Activated CD8-positive, alpha-beta memory T cell treated with anti-CD3 and anti-CD28 coated beads, Interleukin-2, amount 50 U/mL, for 48 hours (primary cell): ENCODE data around the gene AFMID.
"Not testable (repeated sequence)": the region's sequence is repeated elsewhere in the genome, so short reads cannot be mapped to it uniquely, and the experiment has no call there.

Experiments used
- DNase-seq: peaks from one replicate; pipeline ENCODE4 v3.0.0-alpha.2; 2020

The AFMID gene

DNA sequence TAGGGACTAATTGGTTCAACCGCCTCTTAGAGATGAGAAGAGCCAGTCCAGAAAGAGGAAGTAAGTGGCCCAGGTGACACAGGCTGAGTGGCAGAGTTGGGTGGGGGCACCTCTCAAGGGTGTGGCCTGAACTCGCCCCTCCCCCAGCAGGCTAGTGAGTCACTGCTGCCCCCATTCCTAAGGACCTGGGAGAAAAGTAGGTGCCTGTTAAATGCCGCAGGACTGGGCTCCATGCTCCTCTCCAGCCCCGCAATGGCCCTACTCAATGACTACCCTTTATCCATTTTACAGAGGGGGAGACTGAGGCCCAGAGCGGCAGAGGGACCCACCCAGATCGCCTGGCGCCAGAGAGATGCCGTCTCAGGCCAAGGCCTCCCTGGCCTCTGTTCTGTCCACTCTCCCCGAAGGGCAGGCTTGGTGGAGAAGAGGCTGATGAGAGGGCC lies 52.3 kb downstream of the AFMID start:
- no peak for DNase-seq

DNA sequence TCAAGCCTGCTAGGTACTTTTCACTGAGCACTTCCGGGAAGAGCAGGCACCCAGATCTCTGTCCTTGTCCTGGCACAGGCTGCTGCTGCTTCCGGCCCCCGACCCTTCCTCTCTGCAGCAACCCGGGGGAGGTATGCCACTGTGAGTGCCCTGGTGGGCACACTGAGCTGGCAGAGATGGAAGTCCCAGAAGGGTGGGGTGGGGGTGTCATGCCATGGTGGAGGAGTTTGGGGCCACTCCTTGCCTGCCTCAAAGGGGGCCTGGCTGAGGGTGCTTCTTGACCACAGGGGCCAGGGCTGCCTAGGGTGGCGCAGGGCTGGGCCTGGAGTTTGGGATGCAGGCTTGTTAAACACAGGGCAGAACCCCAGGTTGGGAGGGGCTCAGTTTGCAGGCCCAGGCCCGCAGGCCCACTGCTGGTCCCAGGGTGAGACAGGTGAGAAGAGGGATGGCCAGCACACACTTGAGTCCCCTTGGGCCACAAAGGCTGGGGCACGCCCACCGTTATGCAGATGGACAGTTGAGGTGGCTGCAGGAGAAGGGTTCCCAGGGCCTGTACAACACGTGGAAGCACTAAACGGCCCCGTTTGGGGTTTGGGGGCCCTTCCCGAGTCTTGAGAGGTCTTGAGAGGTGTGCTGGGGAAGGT lies 53.0 kb downstream of the AFMID start:
- DNase-seq, result no peak

DNA sequence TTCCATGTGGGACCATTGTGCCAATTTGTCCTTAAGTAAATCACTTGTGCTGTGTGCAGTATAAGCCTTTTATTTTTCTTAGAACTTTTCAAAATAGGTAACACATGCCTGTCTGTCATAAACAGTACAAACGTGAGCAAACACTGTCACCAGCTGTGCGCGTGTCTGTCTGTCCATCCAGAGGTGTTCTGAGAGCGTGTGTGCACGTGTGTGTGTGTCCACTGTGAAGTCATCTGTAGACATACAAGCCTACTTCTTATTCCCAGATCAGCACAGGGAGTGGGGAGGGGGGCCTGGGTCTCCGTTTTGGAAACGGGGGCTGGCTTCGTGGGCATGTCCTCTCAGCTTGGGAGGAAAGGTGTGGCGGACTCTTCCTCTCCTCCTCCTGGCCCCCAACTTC lies 53.7 kb downstream of the AFMID start:
- no peak for DNase-seq

DNA sequence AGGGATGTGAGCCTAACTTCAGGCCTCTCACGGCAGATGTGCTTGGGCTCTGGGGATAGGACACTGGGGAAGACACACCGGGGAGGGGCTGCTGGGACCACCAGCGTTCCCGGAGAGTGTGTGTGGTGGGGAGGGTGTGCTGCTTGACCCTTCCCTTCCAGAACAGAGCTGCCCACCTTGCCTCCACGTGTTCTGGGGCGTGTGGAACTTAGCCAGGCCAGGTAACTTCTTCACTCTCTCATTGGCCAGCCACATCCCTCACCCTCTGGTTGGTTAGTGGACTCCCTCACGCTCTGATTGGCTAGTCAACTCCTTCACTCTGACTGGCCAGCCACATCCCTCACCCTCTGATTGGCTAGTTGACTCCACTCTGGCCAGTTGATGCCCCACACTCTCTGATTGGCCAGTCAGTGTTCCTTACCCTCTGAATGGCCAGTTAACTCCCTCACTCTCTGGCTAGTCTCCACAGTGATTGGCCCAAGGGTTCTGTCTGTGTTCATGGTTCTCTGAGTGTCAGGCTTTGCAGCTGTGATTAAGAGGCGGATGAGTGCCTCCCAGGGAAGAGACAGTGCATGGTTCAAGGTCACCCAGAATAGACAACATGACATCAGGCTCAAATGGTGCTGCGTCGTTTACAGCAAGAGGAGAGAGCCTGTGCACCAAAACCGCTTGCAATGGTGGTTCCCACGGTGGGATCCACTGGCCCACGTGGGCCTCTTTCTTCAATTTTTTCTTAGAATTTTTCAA lies 54.3 kb downstream of the AFMID start:
- DNase-seq, result no peak

DNA sequence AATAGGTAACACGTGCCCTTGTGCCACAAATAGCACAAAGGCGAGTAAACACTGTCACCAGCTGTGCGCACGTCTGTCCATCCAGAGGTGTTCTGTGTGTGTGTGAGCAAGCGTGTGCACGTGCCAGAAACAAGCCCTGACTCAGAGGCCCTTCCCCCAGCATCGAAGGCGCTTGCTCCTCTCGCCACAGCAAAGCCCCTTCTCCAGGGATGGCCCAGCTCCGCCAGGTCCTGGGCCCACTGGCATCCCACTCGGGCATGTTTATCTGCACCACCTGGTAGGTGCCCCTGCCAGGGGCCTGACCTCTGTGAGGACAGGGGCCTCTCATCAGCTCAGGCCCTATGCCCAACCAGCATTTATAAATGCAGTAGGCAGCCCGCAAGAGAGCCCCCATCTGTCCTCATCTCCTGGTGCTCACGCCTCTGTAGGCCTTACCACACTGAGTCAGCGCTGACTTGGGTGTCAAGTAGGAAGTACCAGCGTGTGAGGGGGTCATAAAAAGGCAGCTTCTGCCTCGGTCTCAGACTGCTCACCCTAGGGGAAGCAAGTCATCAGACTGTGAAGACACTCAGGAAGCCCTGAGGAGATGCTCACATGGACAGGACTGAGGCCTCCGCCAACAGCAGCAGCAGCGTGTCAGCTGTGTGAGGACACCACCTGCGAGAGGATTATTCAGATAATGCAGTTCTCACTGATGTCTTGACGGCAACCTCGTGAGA lies 55.0 kb downstream of the AFMID start:
- DNase-seq, result no peak

DNA sequence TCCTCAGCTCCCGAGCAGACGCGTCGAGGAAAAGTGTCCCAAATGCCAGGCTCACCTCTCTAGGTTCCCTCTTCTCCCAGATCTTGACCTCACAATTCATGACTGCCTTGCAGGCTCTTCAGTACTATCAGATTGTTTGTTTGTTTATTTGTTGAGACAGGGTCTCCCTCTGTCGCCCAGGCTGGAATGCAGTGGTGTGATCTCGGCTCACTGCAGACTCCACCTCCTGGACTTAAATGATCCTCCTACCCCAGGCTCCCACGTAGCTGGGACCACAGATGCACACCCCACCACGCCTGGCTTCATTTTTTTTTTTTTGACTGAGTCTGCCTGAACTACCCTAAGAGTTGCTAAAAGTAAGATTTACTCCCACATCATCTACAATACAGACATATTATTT lies 60.1 kb downstream of the AFMID start:
- no peak for DNase-seq

DNA sequence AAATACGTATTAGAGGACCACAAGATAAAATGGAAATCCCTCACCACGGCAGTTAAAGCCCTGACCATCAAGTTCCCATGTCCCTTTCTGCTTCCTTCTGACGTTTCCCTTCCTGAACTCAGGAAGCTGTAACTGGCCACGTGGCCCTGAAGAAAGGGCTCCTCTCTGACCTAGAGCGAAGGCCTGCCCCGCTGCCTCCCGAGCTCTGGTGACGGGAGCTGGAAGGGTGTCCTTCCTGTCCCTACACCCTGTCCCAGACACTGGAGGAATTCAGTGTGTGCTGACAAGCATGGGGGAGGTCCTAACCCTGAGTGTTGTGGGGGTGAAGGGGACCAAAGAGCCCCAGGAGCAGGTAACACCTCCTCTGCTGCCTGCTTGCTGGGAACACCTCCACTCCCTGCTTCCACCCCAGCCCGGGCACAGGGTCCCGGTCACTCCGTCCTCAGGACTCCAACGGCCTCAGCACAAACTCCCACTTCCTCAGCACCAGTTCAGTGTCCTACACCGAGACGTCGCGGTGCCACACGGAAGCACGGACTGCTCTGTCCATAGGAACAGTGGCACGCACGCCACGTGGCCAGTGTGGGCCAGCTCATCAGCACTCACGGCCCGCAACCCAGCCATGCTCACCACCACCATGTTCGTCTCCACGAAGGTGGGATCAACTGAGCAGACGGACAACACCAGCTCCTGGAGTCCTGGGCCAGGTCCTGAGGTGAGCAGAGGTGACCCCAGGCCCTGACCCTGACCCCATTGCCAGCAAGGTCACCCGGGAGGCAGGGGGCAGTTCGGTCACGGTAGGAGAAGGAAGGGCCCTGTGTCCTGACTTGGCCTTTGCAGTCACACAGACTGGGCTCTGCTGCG lies 61.1 kb downstream of the AFMID start:
- no peak for DNase-seq

DNA sequence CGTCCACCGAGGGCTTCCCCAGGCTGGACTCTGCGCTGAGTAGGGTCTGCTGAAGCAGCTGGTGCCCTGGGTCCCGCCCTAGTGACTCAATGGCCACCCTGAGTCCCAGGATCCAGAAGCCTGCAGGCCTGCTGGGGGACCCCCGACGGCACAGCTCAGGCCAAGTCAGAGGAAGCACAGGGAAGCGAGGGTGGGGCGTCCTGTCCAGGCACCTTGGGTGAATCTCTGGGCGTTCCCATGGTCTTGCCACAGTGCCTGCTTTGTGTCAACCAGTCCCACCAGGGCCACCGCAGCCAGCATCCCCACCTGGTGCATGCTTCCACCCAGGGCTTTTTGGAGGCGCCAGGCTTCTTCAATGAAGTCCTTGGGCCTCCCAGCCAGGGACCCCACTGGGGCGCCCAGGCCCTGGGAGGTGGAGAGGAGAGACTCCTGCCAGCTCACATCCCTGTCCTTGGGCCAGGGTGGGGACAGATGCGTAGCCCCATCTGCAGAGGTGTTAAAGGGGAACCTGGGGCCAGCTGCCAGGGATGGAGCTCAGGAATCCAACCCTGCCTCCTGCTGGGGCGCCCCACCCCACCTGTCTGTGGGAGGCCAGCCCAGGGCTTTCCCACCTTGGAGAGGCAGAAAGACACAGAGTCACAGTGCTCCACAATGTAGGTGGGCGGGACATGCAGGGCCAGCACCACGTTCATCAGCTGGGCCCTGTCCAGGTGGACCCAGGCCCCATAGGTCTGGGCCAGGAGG lies 62.1 kb downstream of the AFMID start:
- DNase-seq, result no peak

DNA sequence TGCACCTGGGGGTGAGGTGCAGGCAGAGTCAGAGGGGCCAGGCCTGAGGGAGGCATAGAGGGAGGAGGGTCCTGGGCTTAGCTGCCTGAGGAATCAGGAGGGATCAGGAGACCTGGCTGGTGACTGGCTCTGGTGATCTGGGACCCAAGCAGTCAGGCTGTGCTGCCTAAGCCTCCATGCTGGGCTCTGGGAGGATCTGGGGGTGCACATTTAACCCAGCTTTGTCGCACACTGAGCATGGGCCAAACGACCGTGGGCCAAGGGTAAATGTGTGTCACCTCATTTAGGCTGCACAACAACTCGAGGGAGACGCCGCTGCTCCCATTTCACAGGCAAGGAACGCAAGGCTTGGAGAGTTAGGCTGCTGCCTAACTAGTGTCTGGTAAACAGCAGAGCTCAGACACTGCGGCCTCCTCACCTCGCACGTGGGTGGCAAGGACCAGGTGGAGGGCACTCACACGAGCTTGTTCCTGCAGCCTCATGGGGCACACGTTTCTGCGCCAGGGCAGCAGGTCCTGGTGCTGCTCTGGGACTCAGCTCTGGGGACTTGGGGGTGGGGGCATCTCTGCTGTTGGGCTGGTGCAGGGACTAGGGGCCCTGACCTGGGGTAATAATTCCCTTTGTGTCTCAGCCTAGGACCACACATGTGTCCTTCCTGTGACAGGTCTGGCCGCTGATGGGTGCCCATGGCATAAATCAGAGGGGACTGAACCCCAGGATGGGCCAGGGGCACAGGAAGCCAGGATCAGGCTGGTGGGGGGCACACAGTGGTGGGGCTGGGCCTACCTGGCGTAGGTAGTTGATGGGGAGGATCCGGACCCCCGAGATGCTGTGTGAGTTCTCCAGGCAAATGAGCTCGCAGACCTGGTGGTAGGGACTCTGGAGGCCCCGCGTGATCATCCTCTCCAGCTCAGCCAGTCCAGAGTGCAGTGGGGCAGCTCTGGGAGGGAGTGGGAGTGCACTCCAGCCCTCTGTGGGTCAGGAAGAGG lies 63.0 kb downstream of the AFMID start:
- no peak for DNase-seq

DNA sequence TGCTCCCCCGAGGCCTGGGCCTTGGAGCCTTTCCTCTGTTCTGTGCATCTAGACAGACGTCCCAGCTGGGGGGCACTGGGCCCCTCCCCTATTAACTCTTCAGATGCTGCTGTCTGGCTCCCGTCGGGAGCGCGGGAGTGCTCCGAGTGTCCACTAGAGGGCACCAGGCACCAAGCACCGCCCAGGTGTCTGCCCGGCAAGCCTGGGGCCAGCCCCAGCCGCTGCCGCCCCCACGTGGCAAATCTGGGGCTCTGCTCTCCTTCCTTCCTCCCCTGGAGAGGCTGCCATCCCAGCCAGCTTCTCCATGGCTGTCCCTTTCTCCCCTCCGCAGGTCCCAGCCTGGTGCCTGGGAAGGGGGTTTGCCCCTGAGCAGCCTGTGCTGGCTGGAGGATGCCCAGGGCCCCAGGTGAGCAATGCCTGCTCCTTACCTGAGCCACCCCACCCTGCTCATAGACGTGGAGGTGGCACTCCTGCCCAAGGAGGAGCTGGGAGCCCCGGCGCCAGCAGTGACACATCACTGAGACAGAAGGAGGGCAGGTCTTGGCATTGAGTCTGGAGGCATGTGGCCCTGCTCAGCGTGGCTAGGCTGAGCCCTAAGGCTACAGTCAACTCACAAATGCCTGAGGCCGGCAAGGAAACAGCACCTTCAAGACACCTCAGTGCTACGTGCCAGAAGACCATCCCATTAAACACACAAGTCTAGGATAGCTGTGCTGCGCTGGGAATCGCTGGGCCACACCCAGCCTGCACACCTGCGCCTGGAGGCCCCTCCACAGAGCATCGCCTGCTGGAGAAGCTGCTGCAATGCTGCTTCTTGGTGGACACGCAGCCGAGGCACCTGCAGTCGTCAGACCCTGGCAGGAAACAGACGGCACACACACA lies 64.0 kb downstream of the AFMID start:
- DNase-seq, result peak; percentile 95

DNA sequence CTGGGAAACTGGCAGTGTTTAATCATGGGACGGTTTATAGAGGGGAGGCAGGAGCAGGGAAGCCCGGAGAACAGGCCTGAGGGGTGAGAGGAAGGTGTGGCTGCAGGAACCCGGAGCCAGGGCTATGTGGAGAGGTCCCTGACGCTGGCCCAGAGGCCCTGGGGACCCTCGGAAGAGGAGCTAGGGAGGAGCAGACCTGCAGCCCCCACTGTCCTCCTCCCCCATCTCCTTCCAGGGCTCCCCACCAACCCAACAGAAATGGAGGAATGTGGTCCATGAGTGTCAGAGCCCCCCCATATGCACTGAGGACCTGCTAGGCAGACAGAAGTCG lies 64.6 kb downstream of the AFMID start:
- DNase-seq, result no peak

DNA sequence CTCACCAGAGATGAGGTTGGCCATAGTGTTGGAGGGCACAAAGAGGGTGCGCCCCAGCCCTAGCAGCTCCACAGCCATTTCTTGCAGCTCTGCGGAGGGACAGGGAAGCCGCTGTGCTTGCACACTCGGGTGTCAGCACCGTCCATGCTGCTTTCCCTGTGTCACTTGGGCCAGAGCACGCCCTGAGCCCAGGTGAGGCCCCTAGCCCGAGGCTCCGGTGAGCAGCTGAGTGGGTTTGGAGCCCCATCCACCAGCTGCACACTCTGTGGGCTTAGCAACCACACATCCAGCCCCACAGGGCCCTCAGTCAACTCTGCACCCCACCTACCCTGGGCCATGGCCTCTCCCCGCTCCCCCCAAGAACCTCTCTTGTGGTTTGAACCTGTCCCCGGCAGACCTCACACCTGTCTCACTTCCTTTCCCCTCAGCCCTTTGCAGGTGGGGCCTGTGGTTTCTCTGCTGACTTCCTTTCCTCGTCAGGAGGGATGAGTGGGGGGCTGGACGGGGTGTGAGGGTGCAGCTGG lies 65.0 kb downstream of the AFMID start:
- no peak for DNase-seq

DNA sequence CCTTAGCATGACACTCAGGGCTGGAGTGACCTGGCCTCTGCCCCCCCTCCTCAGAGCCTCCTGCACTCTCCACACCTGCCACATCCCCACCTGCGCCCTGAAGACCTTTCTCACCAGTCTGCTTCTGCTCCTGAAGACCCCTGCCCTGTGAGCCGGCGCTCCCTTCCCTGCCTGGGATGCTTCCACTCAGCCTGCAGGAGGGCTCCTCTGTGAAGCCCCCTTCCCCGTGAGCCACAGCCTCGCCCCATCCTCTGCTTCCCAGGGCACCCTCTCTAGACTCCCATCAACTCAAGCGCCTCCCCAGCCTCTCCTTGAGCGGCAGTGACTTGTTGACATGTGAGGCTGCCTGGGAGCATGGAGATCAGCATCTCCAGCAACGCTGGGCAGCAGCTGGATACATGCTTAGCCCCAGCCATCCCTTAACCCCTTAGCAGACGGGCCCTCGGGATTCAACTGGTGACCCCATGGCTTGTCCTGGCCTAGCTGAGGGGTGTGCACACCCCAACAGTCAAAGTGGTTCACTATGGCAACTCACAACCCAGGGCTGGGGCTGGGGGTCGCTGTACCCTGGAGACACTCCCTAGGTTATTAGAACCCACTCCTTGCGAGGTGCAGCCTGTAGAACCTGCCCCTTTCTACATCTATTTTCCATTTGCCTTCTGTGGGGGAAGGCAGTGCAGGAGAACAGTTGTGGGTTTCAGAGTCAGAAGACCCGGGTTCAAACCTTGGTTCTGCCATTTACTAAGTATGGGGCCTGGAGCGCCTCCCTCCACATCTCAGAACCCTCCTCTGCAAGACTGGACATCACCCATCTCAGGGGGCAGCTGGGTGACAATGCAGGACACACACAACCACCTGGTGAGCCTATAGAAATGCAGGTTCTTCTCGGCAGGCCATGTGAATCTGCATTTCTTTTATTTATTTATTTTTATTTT lies 65.8 kb downstream of the AFMID start:
- no peak for DNase-seq

DNA sequence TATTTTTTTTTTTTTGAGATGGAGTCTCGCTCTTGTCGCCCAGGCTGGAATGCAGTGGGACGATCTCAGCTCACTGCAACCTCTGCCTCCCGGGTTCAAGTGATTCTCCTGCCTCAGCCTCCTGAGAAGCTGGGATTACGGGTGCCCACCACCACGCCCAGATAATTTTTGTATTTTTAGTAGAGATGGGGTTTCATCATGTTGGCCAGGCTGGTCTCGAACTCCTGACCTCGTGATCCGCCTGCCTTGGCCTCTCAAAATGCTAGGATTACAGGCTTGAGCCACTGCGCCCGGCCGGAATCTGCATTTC lies 66.4 kb downstream of the AFMID start:
- not testable (repeated sequence) for DNase-seq

DNA sequence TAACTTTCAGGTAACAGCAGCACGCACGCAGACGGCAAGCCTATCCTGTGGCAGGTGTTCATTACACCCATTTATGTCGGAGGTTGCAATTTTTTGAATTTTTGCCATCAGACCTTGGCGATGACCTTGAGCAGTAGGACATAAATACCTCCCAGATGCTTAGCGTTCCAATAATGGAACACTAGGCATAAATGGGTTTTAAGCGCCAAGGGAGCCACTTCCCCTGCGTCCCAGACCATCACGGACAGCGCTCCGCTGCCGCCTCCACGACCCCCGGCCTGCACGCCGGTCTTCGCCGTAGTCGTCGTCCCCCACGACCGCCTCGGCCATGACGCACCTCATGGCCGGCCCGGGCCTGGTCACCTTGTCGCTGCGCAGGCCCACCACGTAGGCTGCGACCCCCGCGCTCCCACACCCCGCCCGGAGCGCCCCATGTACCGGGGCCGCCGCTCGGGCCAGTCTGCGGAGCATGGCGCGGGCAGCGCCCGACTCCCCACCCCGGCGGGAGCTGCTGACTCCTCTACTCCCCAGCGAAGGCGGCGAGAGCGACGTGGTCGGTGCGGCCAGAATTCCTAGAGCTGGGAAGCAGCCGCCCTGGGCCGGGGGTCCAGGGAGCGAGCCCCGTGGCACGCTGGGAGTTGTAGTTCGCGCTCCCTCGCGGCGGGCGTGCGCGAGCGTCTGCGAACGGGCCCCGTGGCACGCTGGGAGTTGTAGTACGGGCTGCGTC lies 66.9 kb downstream of the AFMID start:
- peak; percentile 92 for DNase-seq

DNA sequence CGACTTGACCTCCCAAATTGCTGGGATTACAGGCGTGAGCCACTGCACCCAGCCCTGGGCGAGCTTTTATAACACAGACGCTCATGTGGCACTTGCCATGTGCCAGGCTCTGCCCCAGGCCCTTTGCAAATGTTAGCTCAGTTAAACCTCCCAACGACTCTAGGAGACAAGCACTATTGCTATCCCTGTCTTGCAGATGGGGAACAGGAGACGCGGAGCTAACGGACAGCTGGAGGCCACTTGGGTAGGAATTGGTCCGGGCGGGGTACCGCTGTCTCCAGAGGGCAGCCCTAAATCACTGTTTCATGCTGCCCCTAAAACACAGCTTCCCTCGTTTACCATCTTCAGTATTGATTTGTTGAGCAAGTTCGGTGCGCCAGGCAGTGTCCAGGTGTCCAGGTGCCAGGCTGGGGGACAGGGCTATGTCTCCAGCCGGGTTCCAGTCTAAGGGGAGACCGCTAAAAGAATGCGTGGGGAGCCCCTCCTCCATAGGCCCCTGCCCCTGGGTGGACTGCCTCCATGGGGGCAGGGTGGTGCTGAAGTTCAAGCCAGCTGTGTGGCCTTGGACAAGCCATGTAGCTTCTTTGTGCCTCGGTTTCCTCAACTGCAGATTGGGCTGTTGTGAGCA lies 68.0 kb downstream of the AFMID start:
- no peak for DNase-seq

DNA sequence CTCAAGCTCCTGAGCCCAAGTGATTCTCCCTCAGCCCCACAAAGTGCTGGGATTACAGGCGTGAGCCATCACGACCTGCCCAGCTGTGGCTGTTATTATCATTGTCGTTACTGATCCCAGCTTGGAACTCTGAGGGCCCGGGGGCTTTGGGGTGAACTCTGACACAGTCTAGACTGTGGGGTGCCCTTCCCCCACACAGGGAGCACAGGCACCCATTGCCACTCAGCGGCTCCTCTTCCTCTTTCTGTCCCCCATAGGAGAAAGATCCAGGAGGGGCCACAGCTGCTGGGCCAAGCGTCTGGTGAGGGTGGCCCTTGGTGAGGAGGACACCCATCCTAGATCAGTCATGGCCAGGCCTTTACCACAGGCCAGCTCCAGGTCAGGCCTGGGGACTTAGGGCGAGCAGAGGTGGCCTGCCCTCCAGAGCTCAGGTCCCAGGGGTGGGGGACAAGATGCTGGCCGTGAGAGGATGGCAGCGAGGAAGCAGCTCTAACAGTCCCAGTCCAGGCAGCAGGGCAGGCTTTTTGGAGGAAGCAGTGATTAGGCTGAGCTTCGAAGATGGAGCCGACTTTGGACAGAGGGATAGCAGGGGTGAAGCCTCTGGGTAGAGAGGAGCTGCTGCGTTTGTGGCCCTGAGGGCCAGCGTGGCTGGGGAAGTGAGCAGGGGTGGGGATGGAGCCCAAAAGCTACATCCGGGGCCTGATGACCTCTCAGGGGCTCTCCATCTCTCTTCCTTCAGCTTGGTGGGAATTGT lies 69.0 kb downstream of the AFMID start:
- no peak for DNase-seq
